ENCODE measurements around the gene SLC10A7. TPM values are rescaled to one million over a fixed set of nuclear protein-coding genes. Genes with fewer than 3 reads are reported as not detected.

SLC10A7 gene
- total RNA-seq, 1 donor from 2014 or later = 8.9 TPM

DNA sequence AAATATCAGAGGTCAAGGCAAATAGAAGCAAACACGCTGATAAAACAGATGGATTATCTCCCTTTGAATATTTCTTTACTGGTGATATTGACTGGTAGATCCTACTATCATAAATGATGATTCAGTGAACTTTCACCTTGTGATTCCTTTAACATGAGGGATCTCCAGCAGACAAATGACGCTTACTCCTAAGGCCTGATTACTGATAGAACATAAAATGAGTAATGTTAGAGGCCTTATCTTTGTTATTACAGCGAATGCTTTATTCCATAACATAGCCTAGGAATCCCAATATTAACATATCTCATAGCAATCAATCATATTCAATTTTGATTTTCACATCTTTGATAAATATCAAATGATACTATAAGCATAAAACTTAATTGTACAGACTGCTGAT is 152.3 kb downstream of the SLC10A7 start:
- no peak for DNase-seq (ENCODE audit: low read depth)
- Histone ChIP-seq H3K36me3 (ENCODE audit: insufficient read depth, low read length) (no peaks in the 10 kb centered on the region), H3K4me3 (ENCODE audit: insufficient read depth, low read depth, low read length) (no peak overlapping the region), H3K4me2 (ENCODE audit: low read length) (no peak overlapping the region), H2AFZ (ENCODE audit: low read depth, low read length) (no peak overlapping the region), H3K9ac (ENCODE audit: low read length) (no peak overlapping the region), H3K27ac (ENCODE audit: low read depth, low read length) (no peak overlapping the region), H4K20me1 (ENCODE audit: insufficient read depth, low read length) (peaks cover 14% of the 10 kb centered on the region), H3K9me3 (ENCODE audit: insufficient read depth, low read depth, low read length) (no peaks in the 10 kb centered on the region), H3K4me1 (ENCODE audit: insufficient read depth, low read length) (no peaks in the 10 kb centered on the region), H3K79me2 (ENCODE audit: insufficient read depth, low read length) (no peaks in the 10 kb centered on the region), H3K27me3 (ENCODE audit: insufficient read depth, low read length) (no peaks in the 10 kb centered on the region)
- no peak for FAIRE-seq
- Mint-ChIP-seq H3K4me1 (ENCODE audit: low read depth, unreplicated experiment) (peaks cover 15% of the 10 kb centered on the region), H3K9me3 (ENCODE audit: unreplicated experiment) (no peaks in the 10 kb centered on the region), H3K4me3 (ENCODE audit: unreplicated experiment) (no peak overlapping the region), H3K27ac (ENCODE audit: unreplicated experiment) (no peak overlapping the region), H3K27me3 (ENCODE audit: low read depth, unreplicated experiment) (no peaks in the 10 kb centered on the region), H3K36me3 (ENCODE audit: low read depth, unreplicated experiment) (no peaks in the 10 kb centered on the region)
- TF ChIP-seq, protein P1, sequence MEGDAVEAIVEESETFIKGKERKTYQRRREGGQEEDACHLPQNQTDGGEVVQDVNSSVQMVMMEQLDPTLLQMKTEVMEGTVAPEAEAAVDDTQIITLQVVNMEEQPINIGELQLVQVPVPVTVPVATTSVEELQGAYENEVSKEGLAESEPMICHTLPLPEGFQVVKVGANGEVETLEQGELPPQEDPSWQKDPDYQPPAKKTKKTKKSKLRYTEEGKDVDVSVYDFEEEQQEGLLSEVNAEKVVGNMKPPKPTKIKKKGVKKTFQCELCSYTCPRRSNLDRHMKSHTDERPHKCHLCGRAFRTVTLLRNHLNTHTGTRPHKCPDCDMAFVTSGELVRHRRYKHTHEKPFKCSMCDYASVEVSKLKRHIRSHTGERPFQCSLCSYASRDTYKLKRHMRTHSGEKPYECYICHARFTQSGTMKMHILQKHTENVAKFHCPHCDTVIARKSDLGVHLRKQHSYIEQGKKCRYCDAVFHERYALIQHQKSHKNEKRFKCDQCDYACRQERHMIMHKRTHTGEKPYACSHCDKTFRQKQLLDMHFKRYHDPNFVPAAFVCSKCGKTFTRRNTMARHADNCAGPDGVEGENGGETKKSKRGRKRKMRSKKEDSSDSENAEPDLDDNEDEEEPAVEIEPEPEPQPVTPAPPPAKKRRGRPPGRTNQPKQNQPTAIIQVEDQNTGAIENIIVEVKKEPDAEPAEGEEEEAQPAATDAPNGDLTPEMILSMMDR (IDR thresholded peaks at IDR 0.05; ENCODE audit: insufficient read depth, low read depth, low read length) = no peak
- no peak for TF ChIP-seq EZH2 (IDR thresholded peaks at IDR 0.05; ENCODE audit: insufficient read depth, low read length)

DNA sequence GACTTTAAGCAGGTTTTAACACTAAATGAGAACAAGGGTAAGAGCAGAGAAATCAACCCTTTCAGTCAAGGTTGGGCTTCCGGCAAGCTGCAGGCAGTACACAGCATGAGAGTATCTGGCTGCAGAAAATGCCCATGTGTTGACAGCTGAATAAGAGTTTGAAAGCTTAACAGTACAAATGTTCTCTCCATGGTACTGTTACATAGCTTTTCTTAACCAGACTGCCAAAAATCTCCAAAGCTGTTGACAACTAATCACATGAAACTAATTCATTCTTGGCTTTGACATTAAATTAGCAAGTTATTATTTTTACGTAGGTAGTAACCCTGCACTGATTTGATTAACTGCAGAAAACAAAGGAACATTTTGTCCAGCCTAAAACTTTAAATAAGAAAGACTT is 153.5 kb downstream of the SLC10A7 start:
- Mint-ChIP-seq H3K4me3 (ENCODE audit: unreplicated experiment) (no peak overlapping the region), H3K9me3 (ENCODE audit: unreplicated experiment) (no peaks in the 10 kb centered on the region), H3K4me1 (ENCODE audit: low read depth, unreplicated experiment) (peaks cover 15% of the 10 kb centered on the region), H3K27ac (ENCODE audit: unreplicated experiment) (no peak overlapping the region), H3K27me3 (ENCODE audit: low read depth, unreplicated experiment) (no peaks in the 10 kb centered on the region), H3K36me3 (ENCODE audit: low read depth, unreplicated experiment) (no peaks in the 10 kb centered on the region)
- H3K4me1 ChIP-seq (ENCODE audit: insufficient read depth, low read length) = no peaks in the 10 kb centered on the region
- H3K36me3 ChIP-seq (ENCODE audit: insufficient read depth, low read length) = no peaks in the 10 kb centered on the region
- no peak for DNase-seq (ENCODE audit: low read depth)
- H3K4me2 ChIP-seq (ENCODE audit: low read length) = no peak overlapping the region
- H3K9ac ChIP-seq (ENCODE audit: low read length) = no peak overlapping the region
- H3K9me3 ChIP-seq (ENCODE audit: insufficient read depth, low read depth, low read length) = no peaks in the 10 kb centered on the region
- H3K79me2 ChIP-seq (ENCODE audit: insufficient read depth, low read length) = no peaks in the 10 kb centered on the region
- H3K27me3 ChIP-seq (ENCODE audit: insufficient read depth, low read length) = no peaks in the 10 kb centered on the region
- H3K27ac ChIP-seq (ENCODE audit: low read depth, low read length) = no peak overlapping the region
- no peak overlapping the region for H3K4me3 ChIP-seq (ENCODE audit: insufficient read depth, low read depth, low read length)
- H4K20me1 ChIP-seq (ENCODE audit: insufficient read depth, low read length) = peaks cover 14% of the 10 kb centered on the region
- TF ChIP-seq, protein P1 (IDR thresholded peaks at IDR 0.05; ENCODE audit: insufficient read depth, low read depth, low read length) = no peak
- TF ChIP-seq EZH2 (IDR thresholded peaks at IDR 0.05; ENCODE audit: insufficient read depth, low read length) = no peak
- FAIRE-seq = no peak
- no peak overlapping the region for H2AFZ ChIP-seq (ENCODE audit: low read depth, low read length)

DNA sequence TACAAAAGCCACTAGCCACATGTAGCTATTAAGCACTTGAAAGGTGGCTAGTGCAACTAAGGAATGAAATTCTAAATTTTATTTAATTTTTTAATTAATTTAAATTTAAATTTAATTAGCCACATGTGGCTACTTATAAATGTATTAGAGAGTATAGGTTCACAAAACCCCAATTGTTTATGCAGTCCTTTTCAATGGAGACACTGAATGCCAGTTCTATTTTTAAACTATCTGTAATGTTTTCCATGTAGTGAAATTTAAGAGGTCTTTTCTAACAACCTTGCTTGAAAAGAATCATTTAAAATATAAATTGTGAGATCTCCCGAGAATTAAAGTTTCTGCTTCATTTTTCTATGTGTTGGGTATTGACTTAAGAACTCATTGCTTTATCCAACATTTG is 154.4 kb downstream of the SLC10A7 start:
- H3K27ac Mint-ChIP-seq (ENCODE audit: unreplicated experiment) = no peak overlapping the region
- no peaks in the 10 kb centered on the region for H3K9me3 Mint-ChIP-seq (ENCODE audit: unreplicated experiment)
- no peak overlapping the region for H3K4me3 Mint-ChIP-seq (ENCODE audit: unreplicated experiment)
- H3K27ac ChIP-seq (ENCODE audit: low read depth, low read length) = no peak overlapping the region
- DNase-seq (ENCODE audit: low read depth) (no peak), FAIRE-seq (no peak)
- H3K4me1 Mint-ChIP-seq (ENCODE audit: low read depth, unreplicated experiment) = peaks cover 15% of the 10 kb centered on the region
- no peak overlapping the region for H2AFZ ChIP-seq (ENCODE audit: low read depth, low read length)
- no peaks in the 10 kb centered on the region for H3K9me3 ChIP-seq (ENCODE audit: insufficient read depth, low read depth, low read length)
- H3K79me2 ChIP-seq (ENCODE audit: insufficient read depth, low read length) = no peaks in the 10 kb centered on the region
- no peaks in the 10 kb centered on the region for H3K27me3 ChIP-seq (ENCODE audit: insufficient read depth, low read length)
- H3K9ac ChIP-seq (ENCODE audit: low read length) = no peak overlapping the region
- no peaks in the 10 kb centered on the region for H3K27me3 Mint-ChIP-seq (ENCODE audit: low read depth, unreplicated experiment)
- peaks cover 14% of the 10 kb centered on the region for H4K20me1 ChIP-seq (ENCODE audit: insufficient read depth, low read length)
- TF ChIP-seq, protein P1 (IDR thresholded peaks at IDR 0.05; ENCODE audit: insufficient read depth, low read depth, low read length) = no peak
- no peak for TF ChIP-seq EZH2 (IDR thresholded peaks at IDR 0.05; ENCODE audit: insufficient read depth, low read length)
- H3K4me3 ChIP-seq (ENCODE audit: insufficient read depth, low read depth, low read length) = no peak overlapping the region
- no peaks in the 10 kb centered on the region for H3K36me3 Mint-ChIP-seq (ENCODE audit: low read depth, unreplicated experiment)
- no peak overlapping the region for H3K4me2 ChIP-seq (ENCODE audit: low read length)
- H3K36me3 ChIP-seq (ENCODE audit: insufficient read depth, low read length) = no peaks in the 10 kb centered on the region
- no peaks in the 10 kb centered on the region for H3K4me1 ChIP-seq (ENCODE audit: insufficient read depth, low read length)
